Common myeloid progenitor, CD34-positive (primary cell): Measurements from ENCODE around the gene SLC51B.
A peak's percentile ranks its signal among the peaks of the same experiment; 100 is the strongest.

Experiments used
- CTCF ChIA-PET: fragments of 350-600 bp; sonication (Branson Sonifier 250); formaldehyde crosslinking; loops from one replicate; lab custom pipeline; 2021; ENCODE audit warnings: antibody characterized with exemption; lab: Charles Lee
- POLR2A ChIA-PET: fragments of 350-600 bp; sonication (Branson Sonifier 250); formaldehyde crosslinking; loops from one replicate; lab custom pipeline; 2021; ENCODE audit warnings: antibody characterized with exemption; lab: Charles Lee
- DNase-seq, 3 donors: peaks; one replicate each; pipeline versions ENCODE4 v3.0.0 to v3.0.0-alpha.2; 2013
- H3K27ac ChIP-seq, 2 experiments: 1 replicate in 1 of 2; 2 replicates in 1 of 2; pipeline ENCODE4 v1.7.0; 2013; ENCODE audit warnings: inconsistent platforms in 2 of 2, low read length in 2 of 2, mild to moderate bottlenecking in 2 of 2, low read depth in 1 of 2, moderate library complexity in 1 of 2; ENCODE audit not compliant: severe bottlenecking in 2 of 2, insufficient read depth in 1 of 2, poor library complexity in 1 of 2
- H3K27me3 ChIP-seq, 5 experiments: replicated peaks in 2 of 5; 1 replicate in 3 of 5; 2 replicates in 2 of 5; pipeline versions ENCODE4 v1.6.1 to v1.7.0; 2013; ENCODE audit warnings: low read length in 4 of 5, mild to moderate bottlenecking in 2 of 5, moderate library complexity in 2 of 5, inconsistent platforms in 1 of 5; ENCODE audit not compliant: insufficient read depth in 5 of 5, control insufficient read depth in 4 of 5
- H3K36me3 ChIP-seq, 4 experiments: 1 replicate in 2 of 4; 2 replicates in 2 of 4; pipeline versions ENCODE4 v1.6.1 to v1.7.0; 2013; ENCODE audit warnings: low read length in 3 of 4, control low read depth in 1 of 4, mild to moderate bottlenecking in 1 of 4; ENCODE audit not compliant: control insufficient read depth in 4 of 4, insufficient read depth in 4 of 4
- H3K4me1 ChIP-seq, 4 experiments: 1 replicate in 3 of 4; 2 replicates in 1 of 4; pipeline versions ENCODE4 v1.6.1 to v1.7.1; 2013; ENCODE audit warnings: low read length in 3 of 4, mild to moderate bottlenecking in 3 of 4, control low read depth in 1 of 4, inconsistent platforms in 1 of 4, moderate library complexity in 1 of 4; ENCODE audit not compliant: control insufficient read depth in 4 of 4, insufficient read depth in 4 of 4; ENCODE audit errors: control extremely low read depth in 1 of 4
- H3K4me3 ChIP-seq, 7 experiments: 1 replicate in 4 of 7; 2 replicates in 3 of 7; pipeline versions ENCODE4 v1.5.1 to v1.7.0; 2013; ENCODE audit warnings: mild to moderate bottlenecking in 7 of 7, low read length in 6 of 7, moderate library complexity in 6 of 7, inconsistent platforms in 2 of 7, low read depth in 2 of 7, control low read depth in 1 of 7; ENCODE audit not compliant: insufficient read depth in 4 of 7, control insufficient read depth in 1 of 7; ENCODE audit errors: extremely low read depth in 1 of 7
- H3K9me3 ChIP-seq, 5 experiments: 1 replicate in 4 of 5; 2 replicates in 1 of 5; pipeline versions ENCODE4 v1.6.1 to v1.7.1; 2013; ENCODE audit warnings: low read length in 4 of 5, mild to moderate bottlenecking in 2 of 5, inconsistent platforms in 1 of 5, low read depth in 1 of 5, moderate library complexity in 1 of 5; ENCODE audit not compliant: control insufficient read depth in 4 of 5, insufficient read depth in 2 of 5; ENCODE audit errors: control extremely low read depth in 1 of 5
- WGBS: methylation state at CpG from one replicate; pipeline ENCODE4 v1.1.5; 2013; ENCODE audit not compliant: insufficient coverage; 5-methylcytosine and 5-hydroxymethylcytosine counted together

Gene SLC51B

GRCh38 chr15:65049418-65049840 is 4.2 kb downstream of the SLC51B start:
- ChIA-PET POLR2A (no interaction called here), CTCF (interaction anchor here (7.7 to 12.8 kb wide), 2 partner anchors 32 to 49 kb away, joined by 142 to 282 read pairs; partner anchors contain the start of gene KBTBD13)
- WGBS, result 0% methylated on average over 16 of the region's 19 CpGs
- no peaks in the 10 kb centered on the region for H3K9me3 ChIP-seq
- no peak overlapping the region for H3K27ac ChIP-seq
- no peaks in the 10 kb centered on the region for H3K27me3 ChIP-seq
- H3K36me3 ChIP-seq, result no peaks in the 10 kb centered on the region
- DNase-seq, result peak; percentile 91 to 92 (median 92)
- peaks cover 0 to 23% (median 19%) of the 10 kb centered on the region in 4 experiments for H3K4me1 ChIP-seq
- peak overlapping the region in 5 of 7 experiments; percentile 35 to 70 (median 38) for H3K4me3 ChIP-seq

- no peak overlapping the region for H3K27ac ChIP-seq
- no peaks in the 10 kb centered on the region for H3K9me3 ChIP-seq
- H3K4me1 ChIP-seq, result peaks cover 0 to 31% (median 27%) of the 10 kb centered on the region in 4 experiments
- CTCF ChIA-PET, result interaction anchor here (1.0 to 12.8 kb wide), 4 partner anchors 11 to 65 kb away, joined by 3 to 282 read pairs (median 74); partner anchors contain the start of genes KBTBD13 and UBAP1L
- 24% methylated on average over 2 of the region's 4 CpGs for WGBS
- POLR2A ChIA-PET, result interaction anchor here (0.6 kb wide), 1 partner anchor 19 kb away, joined by 4 read pairs; no protein-coding TSS in a partner anchor
- H3K4me3 ChIP-seq, result peak overlapping the region in 2 of 7 experiments; percentile 38 to 70
- H3K36me3 ChIP-seq, result no peaks in the 10 kb centered on the region
- DNase-seq, result peak in 2 of 3 donors; percentile 26 to 30
- H3K27me3 ChIP-seq, result no peaks in the 10 kb centered on the region
Measured at GRCh38 chr15:65050270-65050669, 5.1 kb downstream of the SLC51B start.

DNA sequence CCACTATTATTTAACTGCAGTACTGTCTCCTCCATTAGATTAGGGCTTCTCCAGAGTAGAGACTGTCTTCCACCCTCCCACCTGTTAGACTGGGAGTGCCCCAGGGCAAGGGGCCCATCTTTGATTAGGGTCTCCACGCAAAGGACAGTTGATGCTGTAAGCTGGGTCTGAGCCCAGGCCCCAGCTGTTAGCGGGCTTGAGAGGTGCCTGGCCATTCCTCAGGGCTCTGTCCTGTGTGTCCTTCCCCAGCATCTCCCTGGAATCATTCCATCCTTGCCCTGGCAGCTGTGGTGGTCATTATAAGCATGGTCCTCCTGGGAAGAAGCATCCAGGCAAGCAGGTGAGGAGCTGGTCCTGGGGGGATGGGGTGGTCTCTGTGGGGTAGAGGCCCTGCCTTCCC is 6.1 kb downstream of the SLC51B start:
- peaks cover 4 to 41% (median 37%) of the 10 kb centered on the region in 4 experiments for H3K4me1 ChIP-seq
- no peak overlapping the region for H3K27ac ChIP-seq
- WGBS, result 83% methylated on average over 2 of the region's 2 CpGs
- ChIA-PET CTCF (interaction anchor here (1.6 to 12.8 kb wide), 4 partner anchors 9 to 47 kb away, joined by 5 to 282 read pairs (median 78); partner anchors contain the start of gene KBTBD13), POLR2A (no interaction called here)
- no peaks in the 10 kb centered on the region for H3K27me3 ChIP-seq
- no peak for DNase-seq
- no peaks in the 10 kb centered on the region for H3K36me3 ChIP-seq
- H3K9me3 ChIP-seq, result no peaks in the 10 kb centered on the region
- H3K4me3 ChIP-seq, result no peak overlapping the region

DNA sequence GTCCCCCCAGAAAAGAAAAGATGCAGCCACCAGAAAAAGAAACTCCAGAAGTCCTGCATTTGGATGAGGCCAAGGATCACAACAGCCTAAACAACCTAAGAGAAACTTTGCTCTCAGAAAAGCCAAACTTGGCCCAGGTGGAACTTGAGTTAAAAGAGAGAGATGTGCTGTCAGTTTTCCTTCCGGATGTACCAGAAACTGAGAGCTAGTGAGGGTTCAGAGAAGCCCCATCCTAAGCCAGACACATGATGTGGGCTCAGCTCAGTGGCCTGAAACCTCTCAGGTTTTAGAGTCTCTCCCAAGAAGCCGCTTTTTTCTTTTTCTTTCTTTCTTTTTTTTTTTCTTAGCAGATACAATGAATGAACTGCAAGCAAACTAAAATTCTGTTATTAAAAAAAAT is 7.8 kb downstream of the SLC51B start:
- Histone ChIP-seq H3K4me1 (peaks cover 4 to 46% (median 41%) of the 10 kb centered on the region in 4 experiments), H3K27ac (no peak overlapping the region), H3K4me3 (no peak overlapping the region), H3K36me3 (no peaks in the 10 kb centered on the region), H3K9me3 (no peaks in the 10 kb centered on the region), H3K27me3 (no peaks in the 10 kb centered on the region)
- ChIA-PET CTCF (interaction anchor here (0.7 to 12.8 kb wide), 12 partner anchors 11 to 1301 kb away, joined by 3 to 282 read pairs (median 10); partner anchors contain the start of genes KBTBD13 and RASL12), POLR2A (interaction anchor here (0.6 kb wide), 1 partner anchor 14 kb away, joined by 4 read pairs; no protein-coding TSS in a partner anchor)
- 100% methylated on average over 1 of the region's 2 CpGs for WGBS
- no peak for DNase-seq

GRCh38 chr15:65054333-65055200 is 9.4 kb downstream of the SLC51B start:
- no peaks in the 10 kb centered on the region for H3K27me3 ChIP-seq
- H3K27ac ChIP-seq, result no peak overlapping the region
- H3K4me1 ChIP-seq, result peaks cover 4 to 41% (median 35%) of the 10 kb centered on the region in 4 experiments
- ChIA-PET CTCF (interaction anchor here (0.9 to 12.8 kb wide), 17 partner anchors 8 to 313 kb away, joined by 3 to 282 read pairs (median 5); partner anchors contain the start of genes KBTBD13, RASL12 and SLC51B), POLR2A (no interaction called here)
- H3K9me3 ChIP-seq, result no peaks in the 10 kb centered on the region
- H3K4me3 ChIP-seq, result no peak overlapping the region
- no peaks in the 10 kb centered on the region for H3K36me3 ChIP-seq
- 80% methylated on average over 20 of the region's 26 CpGs for WGBS
- DNase-seq, result peak; percentile 61 to 76 (median 66)

DNA sequence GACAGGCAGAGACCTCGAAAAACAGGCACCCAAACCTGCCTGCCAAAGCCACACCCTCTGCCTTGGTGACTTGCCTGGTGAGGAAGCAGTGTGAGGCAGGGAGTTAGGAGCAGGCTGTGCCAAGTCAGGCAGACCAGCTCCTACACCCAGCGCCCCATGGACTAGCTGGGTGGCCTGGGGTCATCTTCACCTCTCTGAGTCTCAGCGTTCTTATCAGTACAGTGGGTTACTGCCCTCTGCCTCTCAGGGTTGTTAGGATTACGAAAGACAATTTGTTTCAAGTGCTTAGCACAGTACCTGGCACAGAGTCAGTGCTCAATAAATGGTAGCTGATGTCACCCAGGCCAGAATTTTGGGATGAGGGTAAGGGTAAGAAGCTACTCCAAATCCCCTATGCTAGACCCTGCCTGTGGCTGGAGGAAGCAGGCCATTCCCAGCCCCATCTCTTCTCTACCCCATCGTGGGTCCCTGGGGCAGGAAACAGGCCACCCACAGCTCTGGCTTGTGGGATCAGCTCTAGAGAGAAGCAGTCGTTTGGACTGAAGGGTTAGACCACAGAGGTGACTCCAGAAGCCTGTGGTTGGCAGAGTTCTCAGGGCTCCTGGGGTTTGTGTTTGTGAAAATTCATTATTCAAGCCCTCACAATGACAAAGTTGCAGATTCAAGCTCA is 10.1 kb downstream of the SLC51B start:
- Histone ChIP-seq H3K4me3 (peak overlapping the region in 1 of 7 experiments; percentile 7), H3K36me3 (no peaks in the 10 kb centered on the region), H3K9me3 (no peaks in the 10 kb centered on the region), H3K27me3 (no peaks in the 10 kb centered on the region), H3K27ac (no peak overlapping the region), H3K4me1 (peaks cover 4 to 33% (median 27%) of the 10 kb centered on the region in 4 experiments)
- DNase-seq, result peak in 2 of 3 donors; percentile 55 to 62
- ChIA-PET CTCF (interaction anchor here (0.9 to 12.8 kb wide), 17 partner anchors 8 to 313 kb away, joined by 3 to 282 read pairs (median 5); partner anchors contain the start of genes KBTBD13, RASL12 and SLC51B), POLR2A (interaction anchor here (0.5 kb wide), 1 partner anchor 240 kb away, joined by 3 read pairs; no protein-coding TSS in a partner anchor)
- 36% methylated on average over 6 of the region's 6 CpGs for WGBS
